HG02763 (cell line): ENCODE data around the gene MEGF9.
"Not testable (repeated sequence)": the region's sequence is repeated elsewhere in the genome, so short reads cannot be mapped to it uniquely, and the experiment has no call there.

Source experiments
- ATAC-seq: cut with Tn5 transposase; IDR thresholded peaks from one replicate; pipeline ENCODE4 v1.9.1; 2021; ENCODE audit warnings: mild to moderate bottlenecking, moderate library complexity; ENCODE audit not compliant: unreplicated experiment

MEGF9 gene

DNA sequence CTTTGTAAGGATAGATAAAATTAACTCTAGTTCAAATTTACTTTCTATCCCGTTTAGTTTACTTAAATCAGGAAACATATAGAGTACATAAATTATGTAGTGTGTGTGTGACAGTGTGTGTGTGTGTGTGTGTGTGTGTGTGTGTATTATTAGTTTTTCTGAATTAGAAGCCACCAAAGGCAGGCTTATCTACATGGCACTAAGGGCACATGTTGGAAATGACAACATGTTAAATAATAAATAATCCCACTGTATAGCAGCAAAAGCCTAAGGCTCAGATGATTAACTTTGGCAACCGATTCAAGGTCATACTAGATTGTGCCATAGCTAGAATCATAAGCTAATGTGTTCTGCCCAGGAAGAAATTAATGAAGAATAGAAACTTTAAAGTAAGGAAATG lies 54.6 kb downstream of the MEGF9 start:
- no peak for ATAC-seq

DNA sequence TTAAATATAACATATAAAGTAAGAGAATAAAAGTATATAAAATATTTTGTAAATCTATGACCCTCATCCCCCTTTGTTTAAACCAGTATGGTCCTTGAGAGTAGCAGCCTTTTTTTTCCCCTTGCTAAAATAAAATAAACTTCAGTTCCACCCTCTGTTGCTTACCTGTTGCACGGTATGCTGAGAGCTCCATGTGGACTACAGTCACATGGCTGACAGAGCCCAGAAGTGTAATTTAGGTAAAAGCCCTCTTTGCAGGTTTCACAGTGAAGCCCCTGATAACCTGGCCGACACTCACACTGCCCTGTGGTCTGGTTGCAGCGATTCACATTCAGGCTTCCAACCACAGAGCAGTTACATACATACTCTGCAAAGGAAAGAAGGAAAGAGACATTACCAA lies 55.1 kb downstream of the MEGF9 start:
- no peak for ATAC-seq

DNA sequence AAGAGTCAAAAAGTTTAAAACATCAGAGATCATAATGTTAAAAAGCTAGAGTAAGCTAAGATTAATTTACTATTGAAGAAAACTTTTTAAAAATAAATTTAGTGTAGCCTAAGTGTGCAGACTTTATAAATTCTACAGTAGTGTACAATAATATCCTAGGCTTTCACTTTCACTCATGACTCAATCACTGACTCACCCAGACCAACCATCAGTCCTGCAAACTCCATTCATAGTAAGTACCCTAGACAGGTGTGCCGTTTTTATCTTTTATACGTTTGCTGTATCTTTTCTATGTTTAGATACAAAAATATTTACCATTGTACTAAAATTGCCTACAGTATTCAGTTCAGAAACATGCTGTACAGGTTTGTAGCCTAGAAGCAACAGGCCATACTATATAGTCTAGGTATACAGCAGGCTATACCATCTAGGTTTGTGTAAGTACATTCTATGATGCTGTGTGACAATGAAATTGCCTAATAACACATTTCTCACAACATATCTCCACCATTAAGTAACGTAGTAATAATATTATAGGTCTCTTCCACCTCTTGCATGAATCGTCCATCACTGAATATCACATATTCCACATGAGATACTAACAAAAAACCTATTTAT lies 59.2 kb downstream of the MEGF9 start:
- no peak for ATAC-seq

DNA sequence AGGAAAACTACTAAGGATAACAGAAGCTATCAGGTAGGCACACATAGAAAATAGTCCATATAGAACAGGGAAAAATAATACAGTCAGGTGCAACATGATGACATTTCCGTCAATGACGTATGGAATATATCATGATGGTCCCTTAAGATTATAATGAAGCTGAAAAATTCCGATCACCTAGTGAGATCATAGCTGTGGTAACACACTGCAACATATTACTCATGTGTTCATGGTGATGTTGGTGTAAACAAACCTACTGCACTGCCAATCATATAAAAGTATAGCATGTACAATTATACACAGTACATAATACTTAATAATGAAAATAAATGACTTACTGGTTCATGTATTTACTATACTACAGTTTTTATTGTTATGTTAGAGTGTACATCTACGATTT lies 60.0 kb downstream of the MEGF9 start:
- no peak for ATAC-seq

GRCh38 chr9:120653762-120654161 lies 60.5 kb downstream of the MEGF9 start:
- ATAC-seq = no peak

DNA sequence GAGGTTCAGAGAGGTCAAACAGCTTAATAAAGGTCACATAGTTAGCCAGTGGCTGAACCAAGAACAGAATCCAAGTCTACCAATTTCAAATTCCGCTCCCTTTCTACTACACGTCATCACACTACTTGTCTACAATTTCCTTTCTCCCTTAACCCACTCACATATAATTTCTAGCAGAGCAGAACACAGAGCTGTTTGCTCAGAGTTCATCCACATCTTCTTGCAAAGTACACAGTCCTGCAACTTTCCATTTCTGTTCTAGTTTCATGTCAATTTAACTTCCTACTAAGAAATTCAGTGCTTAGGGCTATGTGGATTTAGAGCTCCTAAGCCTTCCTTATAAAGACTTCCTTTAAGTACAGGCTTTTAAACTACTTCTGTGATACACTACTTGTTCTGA lies 61.3 kb downstream of the MEGF9 start:
- ATAC-seq = no peak

DNA sequence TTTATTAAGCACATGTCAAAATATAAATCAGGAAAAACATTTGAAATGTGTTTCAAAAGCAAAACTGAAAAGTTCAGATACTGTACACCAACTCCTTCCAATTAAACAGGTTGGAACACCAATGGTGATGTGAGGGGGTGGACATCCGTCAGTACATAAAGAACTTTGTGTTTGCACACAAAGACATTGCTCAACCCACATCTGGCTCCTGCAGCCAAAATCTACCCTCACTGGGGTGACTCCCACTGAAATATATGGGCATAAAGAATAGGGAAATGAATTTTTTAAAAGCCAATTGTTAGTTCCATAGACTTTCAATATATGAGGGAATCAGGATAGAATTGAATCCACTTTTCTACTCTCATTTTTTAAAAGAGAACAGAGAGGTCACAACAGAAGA lies 63.9 kb downstream of the MEGF9 start:
- no peak for ATAC-seq

DNA sequence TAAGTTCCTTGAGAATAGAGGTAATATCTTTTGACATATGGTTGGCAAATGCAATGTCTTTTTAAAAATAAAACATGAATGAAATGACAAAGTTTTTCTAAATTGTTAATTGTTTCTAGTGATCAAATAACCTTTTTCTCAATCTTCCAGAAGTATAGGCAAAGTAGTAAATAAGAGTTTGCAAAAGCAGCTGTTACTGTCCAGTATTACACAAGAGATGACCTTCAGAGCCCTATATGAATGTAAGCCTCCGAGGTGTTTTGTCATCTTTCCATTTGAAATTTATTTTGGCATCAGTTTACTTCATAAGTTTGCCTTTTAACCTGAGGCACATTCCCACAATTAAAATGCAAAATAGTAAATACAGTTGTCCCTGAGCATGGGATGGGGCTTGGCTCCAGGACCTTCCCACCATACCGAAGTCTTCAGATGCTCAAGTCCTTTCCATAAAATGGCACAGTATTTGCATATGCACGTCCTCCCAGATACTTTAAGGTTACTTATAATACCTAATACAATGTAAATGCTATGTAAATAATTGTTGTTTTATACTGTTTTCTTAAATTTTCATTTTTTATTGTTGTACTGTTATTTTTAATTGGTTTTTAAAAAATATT lies 65.6 kb downstream of the MEGF9 start:
- ATAC-seq = no peak

DNA sequence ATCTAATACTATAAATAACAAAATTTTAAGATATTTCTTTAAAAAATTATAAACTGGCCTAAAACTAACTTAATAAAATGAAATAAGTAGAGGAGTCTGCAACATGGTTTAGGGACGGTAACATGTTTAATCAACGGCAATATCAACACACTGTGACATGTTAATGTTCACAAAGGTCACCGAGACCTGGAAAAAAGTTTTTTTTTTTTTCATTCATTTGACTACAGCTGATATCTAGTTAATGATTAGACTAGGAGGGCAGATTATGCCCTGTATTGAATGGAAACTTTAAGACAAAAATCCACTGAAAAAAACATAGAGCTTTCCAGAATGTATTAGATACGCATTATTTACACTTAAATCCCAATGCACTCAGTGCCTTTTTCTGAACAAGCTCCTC lies 67.3 kb downstream of the MEGF9 start:
- no peak for ATAC-seq

DNA sequence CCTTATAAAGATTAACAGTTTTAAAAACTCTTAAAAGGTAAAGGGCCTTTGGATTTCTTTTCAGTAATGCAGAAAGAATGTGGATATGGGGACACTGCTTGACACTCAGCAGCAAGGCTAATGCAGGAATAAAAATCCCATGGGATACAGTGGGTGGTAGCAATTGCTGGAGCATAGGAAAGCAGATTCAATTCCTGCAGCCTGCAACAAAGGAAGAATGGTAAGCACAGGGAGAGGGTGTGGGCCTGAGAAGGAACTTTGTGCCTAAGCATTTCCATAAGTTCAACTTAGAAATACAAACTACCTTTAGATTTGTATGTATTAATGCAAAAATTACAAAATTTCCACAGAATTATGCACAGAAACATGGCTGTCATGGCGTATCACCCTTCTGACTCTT lies 68.5 kb downstream of the MEGF9 start:
- no peak for ATAC-seq

GRCh38 chr9:120643061-120643460 lies 71.2 kb downstream of the MEGF9 start:
- no peak for ATAC-seq

DNA sequence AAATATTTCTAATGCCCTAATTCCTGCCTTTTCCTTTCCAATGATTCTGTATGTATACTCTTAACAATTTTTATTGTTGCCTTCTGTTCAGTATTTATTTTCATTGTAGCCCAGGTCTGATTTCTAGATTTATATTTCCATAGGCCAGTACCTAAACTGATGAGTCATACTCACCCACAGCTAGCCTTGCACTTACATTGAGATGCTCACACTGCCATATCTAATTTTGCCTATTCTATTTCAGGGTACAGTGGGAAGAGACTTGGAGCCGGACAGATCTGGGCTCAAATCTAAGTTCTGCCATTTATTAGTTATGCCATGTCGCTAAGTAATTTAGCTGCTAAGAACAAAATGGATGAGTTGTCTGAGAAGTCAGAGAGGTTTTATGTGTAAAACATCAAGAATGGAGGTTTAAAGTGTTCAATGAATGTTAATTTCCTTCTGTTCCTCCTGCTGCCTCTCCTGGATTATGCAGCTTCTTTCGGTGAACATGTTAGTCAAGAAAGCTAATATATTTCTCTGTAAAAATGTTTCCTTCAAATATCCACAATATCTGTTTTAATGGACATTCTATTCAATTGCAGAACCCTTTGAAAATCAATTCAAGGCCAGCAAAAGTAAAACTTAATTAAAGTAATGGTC lies 72.0 kb downstream of the MEGF9 start:
- ATAC-seq = no peak

DNA sequence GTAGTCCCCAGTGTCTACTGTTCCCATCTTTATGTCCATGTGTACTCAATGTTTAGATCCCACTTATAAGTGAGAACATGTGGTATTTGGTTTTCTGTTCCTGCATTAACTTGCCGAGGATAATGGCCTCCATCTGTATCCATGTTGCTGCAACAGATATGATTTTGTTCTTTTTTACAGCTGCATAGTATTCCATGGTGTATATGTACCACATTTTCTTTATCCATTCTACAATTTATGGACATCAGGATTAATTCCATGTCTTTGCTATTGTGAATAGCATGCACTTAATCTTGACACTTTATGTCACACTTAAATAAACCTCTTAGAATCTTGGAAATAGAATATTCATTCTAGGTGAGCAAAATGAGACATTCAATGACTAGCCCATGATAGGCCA lies 73.4 kb downstream of the MEGF9 start:
- not testable (repeated sequence) for ATAC-seq

- no peak for ATAC-seq
Observed at GRCh38 chr9:120640380-120640779, 73.9 kb downstream of the MEGF9 start.

DNA sequence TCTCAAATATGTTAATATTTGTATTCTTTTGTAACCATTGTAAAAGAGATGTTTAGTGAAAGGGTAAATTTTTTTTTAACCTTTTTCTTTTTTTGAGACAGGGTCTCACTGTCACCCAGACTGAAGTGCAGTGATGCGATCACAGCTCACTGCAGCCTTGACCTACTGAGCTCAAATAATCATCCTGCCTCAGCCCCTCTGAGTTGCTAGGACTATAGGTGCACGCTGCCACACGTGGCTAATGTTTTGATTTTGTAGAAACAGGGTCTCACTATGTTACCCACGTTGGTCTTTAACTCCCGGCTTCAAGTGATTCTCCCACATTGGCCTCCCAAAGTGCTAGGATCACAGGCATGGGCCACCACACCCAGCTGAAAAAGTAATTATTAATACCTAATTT lies 76.4 kb downstream of the MEGF9 start:
- ATAC-seq = no peak

DNA sequence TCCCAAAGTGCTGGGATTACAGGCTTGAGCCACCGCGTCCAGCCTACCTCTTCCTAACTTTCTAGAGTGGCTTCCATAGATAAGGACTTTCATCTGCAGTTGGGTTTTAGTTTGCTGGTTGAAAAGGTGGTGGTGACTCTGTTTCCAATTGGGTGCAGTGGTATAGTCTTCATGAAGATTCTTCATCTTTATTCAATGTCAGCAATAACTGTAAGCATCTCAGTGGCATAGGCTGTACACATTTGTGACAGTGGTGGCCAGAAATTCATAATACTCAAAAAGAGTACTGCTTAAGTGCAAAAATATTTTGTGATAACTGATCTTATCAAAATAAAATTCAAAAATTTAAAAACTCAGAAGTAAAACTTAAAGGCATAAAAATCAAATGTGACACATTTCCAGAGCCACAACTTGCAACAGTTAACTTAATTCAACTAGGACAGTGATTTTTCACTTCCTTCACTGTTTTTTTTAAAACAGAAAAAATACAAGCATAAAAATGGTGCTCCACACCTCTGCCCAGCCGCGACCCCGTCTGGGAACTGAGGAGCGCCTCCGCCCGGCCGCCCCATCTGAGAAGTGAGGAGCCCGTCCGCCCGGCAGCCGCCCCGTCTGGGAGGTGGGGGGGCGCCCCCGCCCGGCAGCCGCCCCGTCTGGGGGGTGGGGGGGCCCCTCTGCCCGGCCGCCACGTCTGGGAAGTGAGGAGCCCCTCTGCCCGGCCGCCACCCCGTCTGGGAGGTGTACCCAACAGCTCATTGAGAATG lies 77.9 kb downstream of the MEGF9 start:
- ATAC-seq = no peak

DNA sequence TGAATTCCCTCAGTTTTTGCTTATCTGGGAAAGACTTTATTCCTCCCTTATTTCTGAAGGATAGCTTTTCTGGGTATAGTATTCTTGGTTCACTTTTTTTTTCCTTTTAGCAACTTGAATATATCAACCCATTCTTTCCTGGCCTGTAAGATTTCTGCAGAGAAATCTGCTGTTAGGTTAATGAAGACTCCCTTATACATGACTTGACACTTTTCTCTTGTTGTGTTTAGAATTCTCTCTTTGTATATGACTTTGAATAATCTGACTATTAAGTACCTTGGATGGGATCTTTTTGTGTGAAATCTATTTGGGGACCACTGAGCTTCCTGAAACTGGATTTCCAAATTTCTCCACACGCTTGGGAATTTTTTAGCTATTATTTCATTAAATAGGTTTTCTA lies 79.3 kb downstream of the MEGF9 start:
- ATAC-seq = no peak

DNA sequence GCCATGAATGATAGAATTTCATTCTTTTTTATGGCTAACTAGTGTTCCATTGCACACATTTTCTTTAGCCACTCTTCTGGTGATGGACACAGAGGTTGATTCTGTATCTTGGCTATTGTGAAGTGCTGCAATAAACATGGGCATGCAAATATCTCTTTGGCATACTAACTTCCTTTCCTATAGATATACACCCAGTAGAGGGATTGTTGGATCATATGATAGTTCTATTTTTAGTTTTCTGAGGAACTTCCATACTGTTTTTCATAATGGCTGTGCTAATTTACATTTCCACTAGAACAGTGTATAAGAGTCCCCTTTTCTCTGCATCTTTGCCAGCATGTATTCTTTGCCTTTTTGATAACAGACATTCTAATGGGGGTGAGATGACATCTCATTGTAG lies 83.9 kb downstream of the MEGF9 start:
- no peak for ATAC-seq

GRCh38 chr9:120628925-120629497 lies 85.3 kb downstream of the MEGF9 start:
- ATAC-seq = not testable (repeated sequence)

GRCh38 chr9:120628207-120628924 lies 85.9 kb downstream of the MEGF9 start:
- no peak for ATAC-seq

DNA sequence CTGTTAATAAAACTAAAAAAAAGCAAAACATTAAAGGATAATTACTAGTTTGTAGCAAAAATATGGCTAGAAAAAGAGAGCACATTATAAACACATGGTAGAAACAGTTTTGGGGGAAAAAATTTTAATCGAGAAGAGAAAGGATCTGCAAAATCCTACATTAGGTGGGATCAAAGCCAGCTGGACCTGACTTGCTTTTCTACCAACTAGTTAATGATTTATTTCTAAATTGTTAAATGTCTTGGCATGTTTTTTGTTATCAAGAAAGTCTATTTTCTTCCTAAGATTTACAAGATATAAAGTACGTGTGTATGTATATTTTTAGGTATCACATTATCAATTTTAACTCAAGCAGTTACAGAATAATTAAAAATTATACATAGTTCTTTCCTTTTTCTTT lies 87.2 kb downstream of the MEGF9 start:
- ATAC-seq = no peak
